ENCODE data around the gene SLC2A5.
"Not testable (repeated sequence)": the region's sequence is repeated elsewhere in the genome, so short reads cannot be mapped to it uniquely, and the experiment has no call there.

Gene SLC2A5

GRCh38 chr1:9100471-9101043, 31.1 kb upstream of the SLC2A5 start:
- H3K9me3 Mint-ChIP-seq = no peaks in the 10 kb centered on the region
- DNase-seq = no peak
- H3K4me1 Mint-ChIP-seq = no peaks in the 10 kb centered on the region
- CTCF ChIA-PET = interaction anchor here (0.8 to 5.2 kb wide), 7 partner anchors 10 to 101 kb away, joined by 3 to 82 read pairs (median 5); no protein-coding TSS in a partner anchor
- peaks cover 8% of the 10 kb centered on the region for H3K27me3 Mint-ChIP-seq
- no peaks in the 10 kb centered on the region for H3K36me3 Mint-ChIP-seq
- no peak overlapping the region for H3K27ac Mint-ChIP-seq
- no peak overlapping the region for H3K4me3 Mint-ChIP-seq

- CTCF ChIA-PET = interaction anchor here (1.1 to 5.2 kb wide), 3 partner anchors 43 to 91 kb away, joined by 3 to 82 read pairs (median 4); no protein-coding TSS in a partner anchor
- no peak for DNase-seq
- H3K4me1 Mint-ChIP-seq = no peaks in the 10 kb centered on the region
- H3K4me3 Mint-ChIP-seq = no peak overlapping the region
- peaks cover 11% of the 10 kb centered on the region for H3K27me3 Mint-ChIP-seq
- H3K27ac Mint-ChIP-seq = no peak overlapping the region
- H3K9me3 Mint-ChIP-seq = no peaks in the 10 kb centered on the region
- H3K36me3 Mint-ChIP-seq = no peaks in the 10 kb centered on the region
Measured at GRCh38 chr1:9099555-9099954, 30.1 kb upstream of the SLC2A5 start.

DNA sequence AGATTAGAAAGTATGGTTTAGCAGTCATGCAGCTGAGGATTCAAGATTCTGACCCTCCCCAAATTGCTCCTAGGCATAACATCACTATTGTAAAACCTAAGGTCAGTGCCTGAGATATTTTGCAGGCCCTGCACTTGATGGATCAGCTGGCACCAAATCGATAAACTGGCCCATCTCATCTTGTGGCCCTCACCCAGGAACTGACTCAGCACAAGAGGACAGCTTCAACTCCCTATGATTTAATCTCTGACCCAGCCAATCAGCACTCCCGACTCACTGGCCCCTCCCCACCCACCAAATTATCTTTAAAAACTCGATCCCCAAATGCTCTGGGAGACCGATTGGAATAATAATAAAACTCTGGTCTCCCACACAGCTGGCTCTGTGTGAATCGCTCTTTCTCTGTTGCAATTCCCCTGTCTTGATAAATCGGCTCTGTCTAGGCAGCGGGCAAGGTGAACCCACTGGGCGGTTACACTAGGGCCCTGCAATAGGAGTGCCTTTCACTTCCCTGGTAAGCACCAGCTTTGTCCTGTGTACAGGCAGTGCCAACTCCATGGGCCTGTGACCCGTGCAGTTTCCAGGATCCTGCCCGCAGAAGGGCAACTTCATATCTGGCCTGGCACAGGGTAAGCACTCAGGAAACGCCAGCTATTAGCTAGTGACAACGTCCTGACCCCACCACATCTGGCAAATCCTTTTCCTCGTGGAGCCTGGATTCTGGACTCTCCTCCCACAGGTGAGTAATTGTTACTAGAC, 28.7 kb upstream of the SLC2A5 start:
- H3K36me3 Mint-ChIP-seq = no peaks in the 10 kb centered on the region
- no peaks in the 10 kb centered on the region for H3K4me1 Mint-ChIP-seq
- no peaks in the 10 kb centered on the region for H3K9me3 Mint-ChIP-seq
- CTCF ChIA-PET = interaction anchor here (1.0 kb wide), 1 partner anchor 249 kb away, joined by 3 read pairs; no protein-coding TSS in a partner anchor
- H3K27ac Mint-ChIP-seq = no peak overlapping the region
- DNase-seq = no peak
- H3K4me3 Mint-ChIP-seq = no peak overlapping the region
- H3K27me3 Mint-ChIP-seq = peaks cover 11% of the 10 kb centered on the region

- no peak for DNase-seq
- H3K4me3 Mint-ChIP-seq = no peak overlapping the region
- no peak overlapping the region for H3K27ac Mint-ChIP-seq
- CTCF ChIA-PET = interaction anchor here (1.0 to 1.2 kb wide), 2 partner anchors 10 to 87 kb away, joined by 3 read pairs; no protein-coding TSS in a partner anchor
- no peaks in the 10 kb centered on the region for H3K36me3 Mint-ChIP-seq
- H3K9me3 Mint-ChIP-seq = no peaks in the 10 kb centered on the region
- no peaks in the 10 kb centered on the region for H3K4me1 Mint-ChIP-seq
- H3K27me3 Mint-ChIP-seq = peaks cover 11% of the 10 kb centered on the region
Measured at GRCh38 chr1:9095818-9096217, 26.4 kb upstream of the SLC2A5 start.

DNA sequence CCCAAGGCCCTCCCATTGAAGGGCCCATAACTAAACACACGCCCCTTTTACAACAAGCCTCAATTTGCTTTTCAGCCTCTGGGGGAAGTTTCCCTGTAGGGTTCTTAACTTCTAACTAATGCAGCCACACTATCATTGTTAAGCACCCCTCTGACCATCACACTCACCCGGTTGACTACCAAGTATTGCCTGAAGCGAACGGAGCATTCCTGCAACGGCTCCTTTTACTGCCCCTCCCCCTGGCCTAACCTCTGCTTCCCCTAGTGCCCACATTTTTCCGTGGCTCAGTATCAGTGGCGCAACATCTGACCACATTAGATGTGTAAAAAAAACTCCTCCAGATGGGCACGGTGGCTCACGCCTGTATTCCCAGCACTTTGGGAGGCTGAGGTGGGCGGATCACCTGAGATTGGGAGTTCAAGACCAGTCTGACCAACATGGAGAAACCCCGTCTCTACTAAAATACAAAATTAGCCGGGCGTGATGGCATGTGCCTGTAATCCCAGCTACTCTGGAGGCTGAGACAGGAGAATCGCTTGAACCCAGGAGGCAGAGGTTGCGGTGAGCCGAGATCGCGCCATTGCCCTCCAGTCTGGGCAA, 24.7 kb upstream of the SLC2A5 start:
- CTCF ChIA-PET, H3K36me3 Mint-ChIP-seq, H3K4me1 Mint-ChIP-seq, H3K4me3 Mint-ChIP-seq, H3K9me3 Mint-ChIP-seq, H3K27ac Mint-ChIP-seq, DNase-seq: not testable (repeated sequence)
- H3K27me3 Mint-ChIP-seq = peaks cover 15% of the 10 kb centered on the region

GRCh38 chr1:9093581-9093980, 24.1 kb upstream of the SLC2A5 start:
- Mint-ChIP-seq H3K27ac (no peak overlapping the region), H3K36me3 (no peaks in the 10 kb centered on the region), H3K4me3 (no peak overlapping the region), H3K9me3 (no peaks in the 10 kb centered on the region), H3K4me1 (no peaks in the 10 kb centered on the region), H3K27me3 (peaks cover 17% of the 10 kb centered on the region)
- CTCF ChIA-PET = no interaction called here
- no peak for DNase-seq

- peaks cover 22% of the 10 kb centered on the region for H3K27me3 Mint-ChIP-seq
- H3K9me3 Mint-ChIP-seq = no peaks in the 10 kb centered on the region
- CTCF ChIA-PET = no interaction called here
- H3K27ac Mint-ChIP-seq = no peak overlapping the region
- H3K4me1 Mint-ChIP-seq = no peaks in the 10 kb centered on the region
- DNase-seq = no peak
- H3K4me3 Mint-ChIP-seq = no peak overlapping the region
- no peaks in the 10 kb centered on the region for H3K36me3 Mint-ChIP-seq
Measured at GRCh38 chr1:9093091-9093490, 23.7 kb upstream of the SLC2A5 start.

GRCh38 chr1:9088807-9089206, 19.4 kb upstream of the SLC2A5 start:
- no peak for DNase-seq
- H3K27ac Mint-ChIP-seq = no peak overlapping the region
- H3K4me1 Mint-ChIP-seq = peaks cover 6% of the 10 kb centered on the region
- no peaks in the 10 kb centered on the region for H3K36me3 Mint-ChIP-seq
- CTCF ChIA-PET = interaction anchor here (1.1 to 1.3 kb wide), 2 partner anchors 13 to 22 kb away, joined by 3 to 4 read pairs; no protein-coding TSS in a partner anchor
- peaks cover 41% of the 10 kb centered on the region for H3K27me3 Mint-ChIP-seq
- no peak overlapping the region for H3K4me3 Mint-ChIP-seq
- no peaks in the 10 kb centered on the region for H3K9me3 Mint-ChIP-seq

GRCh38 chr1:9087411-9088125, 18.1 kb upstream of the SLC2A5 start:
- no peak overlapping the region for H3K4me3 Mint-ChIP-seq
- H3K36me3 Mint-ChIP-seq = no peaks in the 10 kb centered on the region
- H3K9me3 Mint-ChIP-seq = no peaks in the 10 kb centered on the region
- CTCF ChIA-PET = interaction anchor here (1.3 kb wide), 1 partner anchor 14 kb away, joined by 4 read pairs; no protein-coding TSS in a partner anchor
- peaks cover 15% of the 10 kb centered on the region for H3K4me1 Mint-ChIP-seq
- H3K27me3 Mint-ChIP-seq = peaks cover 41% of the 10 kb centered on the region
- H3K27ac Mint-ChIP-seq = no peak overlapping the region
- no peak for DNase-seq

DNA sequence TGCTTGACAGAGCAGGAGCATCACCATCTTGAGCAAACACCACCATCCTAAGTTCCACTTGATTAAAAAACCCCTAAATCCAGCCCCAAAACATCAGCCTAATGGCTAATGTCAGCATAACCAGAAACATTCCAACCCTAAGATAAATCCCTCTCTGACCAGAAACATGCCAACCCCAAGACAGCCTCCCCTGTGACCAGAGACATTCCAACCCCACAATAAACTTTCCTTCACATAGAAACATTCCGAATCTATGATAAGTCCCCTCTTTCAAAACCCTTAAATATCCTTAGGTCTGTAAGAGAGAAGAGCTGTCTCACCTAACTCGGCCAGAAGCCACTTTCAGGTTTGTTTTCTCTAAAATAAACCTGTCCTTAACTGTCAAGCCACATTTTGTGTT, 17.4 kb upstream of the SLC2A5 start:
- CTCF ChIA-PET = no interaction called here
- peaks cover 21% of the 10 kb centered on the region for H3K4me1 Mint-ChIP-seq
- H3K27me3 Mint-ChIP-seq = peaks cover 41% of the 10 kb centered on the region
- H3K36me3 Mint-ChIP-seq = no peaks in the 10 kb centered on the region
- no peak for DNase-seq
- no peak overlapping the region for H3K4me3 Mint-ChIP-seq
- H3K9me3 Mint-ChIP-seq = no peaks in the 10 kb centered on the region
- no peak overlapping the region for H3K27ac Mint-ChIP-seq

- H3K27ac Mint-ChIP-seq = no peak overlapping the region
- DNase-seq = no peak
- peaks cover 26% of the 10 kb centered on the region for H3K4me1 Mint-ChIP-seq
- H3K36me3 Mint-ChIP-seq = no peaks in the 10 kb centered on the region
- H3K4me3 Mint-ChIP-seq = no peak overlapping the region
- H3K9me3 Mint-ChIP-seq = no peaks in the 10 kb centered on the region
- peaks cover 45% of the 10 kb centered on the region for H3K27me3 Mint-ChIP-seq
- CTCF ChIA-PET = interaction anchor here (1.6 kb wide), 1 partner anchor 237 kb away, joined by 3 read pairs; no protein-coding TSS in a partner anchor
Measured at GRCh38 chr1:9086045-9086444, 16.6 kb upstream of the SLC2A5 start.

GRCh38 chr1:9085306-9085940, 16.0 kb upstream of the SLC2A5 start:
- Mint-ChIP-seq H3K4me3 (no peak overlapping the region), H3K27ac (no peak overlapping the region), H3K27me3 (peaks cover 49% of the 10 kb centered on the region), H3K36me3 (no peaks in the 10 kb centered on the region), H3K4me1 (peaks cover 30% of the 10 kb centered on the region), H3K9me3 (no peaks in the 10 kb centered on the region)
- CTCF ChIA-PET = interaction anchor here (1.6 kb wide), 1 partner anchor 237 kb away, joined by 3 read pairs; no protein-coding TSS in a partner anchor
- no peak for DNase-seq

DNA sequence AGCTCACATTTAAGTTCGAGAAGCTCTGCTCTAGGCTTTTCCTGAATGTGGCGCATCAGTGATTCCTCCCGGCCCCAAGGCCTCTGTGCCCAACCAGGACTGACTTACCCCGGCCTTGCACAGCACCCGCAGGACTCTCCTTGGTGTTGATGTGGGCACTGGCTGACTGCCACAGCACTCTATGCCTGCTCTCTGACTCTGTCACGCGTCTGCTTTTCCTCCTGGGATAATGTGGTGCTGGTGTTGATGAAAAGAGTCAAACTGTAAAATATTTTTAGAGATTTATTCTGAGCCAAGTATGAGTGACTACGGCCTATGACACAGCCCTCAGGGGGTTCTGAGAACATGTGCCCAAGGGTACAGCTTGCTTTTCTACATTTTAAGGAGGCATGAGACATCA, 15.5 kb upstream of the SLC2A5 start:
- CTCF ChIA-PET = interaction anchor here (1.6 kb wide), 1 partner anchor 236 kb away, joined by 3 read pairs; no protein-coding TSS in a partner anchor
- peaks cover 50% of the 10 kb centered on the region for H3K27me3 Mint-ChIP-seq
- H3K27ac Mint-ChIP-seq = no peak overlapping the region
- no peak for DNase-seq
- peaks cover under 1% of the 10 kb centered on the region for H3K36me3 Mint-ChIP-seq
- H3K4me1 Mint-ChIP-seq = peaks cover 35% of the 10 kb centered on the region
- H3K4me3 Mint-ChIP-seq = no peak overlapping the region
- no peaks in the 10 kb centered on the region for H3K9me3 Mint-ChIP-seq

All from activated naive CD4-positive, alpha-beta T cell treated with anti-CD3 and anti-CD28 coated beads, Interleukin-2, amount 10 ng/mL, durations not matched to agents 7 days and 5 days (primary cell).